ENCODE results near the gene F11R. TPM values are rescaled to one million over a fixed set of nuclear protein-coding genes. Genes with fewer than 3 reads are reported as not detected.

Gene F11R
- total and polyA plus RNA-seq, 10 of the 15 experiments (the other 5 are each of a cell fraction or from before 2014, with no cell fraction given) = 15.3 to 80.9 (median 24.3) TPM

DNA sequence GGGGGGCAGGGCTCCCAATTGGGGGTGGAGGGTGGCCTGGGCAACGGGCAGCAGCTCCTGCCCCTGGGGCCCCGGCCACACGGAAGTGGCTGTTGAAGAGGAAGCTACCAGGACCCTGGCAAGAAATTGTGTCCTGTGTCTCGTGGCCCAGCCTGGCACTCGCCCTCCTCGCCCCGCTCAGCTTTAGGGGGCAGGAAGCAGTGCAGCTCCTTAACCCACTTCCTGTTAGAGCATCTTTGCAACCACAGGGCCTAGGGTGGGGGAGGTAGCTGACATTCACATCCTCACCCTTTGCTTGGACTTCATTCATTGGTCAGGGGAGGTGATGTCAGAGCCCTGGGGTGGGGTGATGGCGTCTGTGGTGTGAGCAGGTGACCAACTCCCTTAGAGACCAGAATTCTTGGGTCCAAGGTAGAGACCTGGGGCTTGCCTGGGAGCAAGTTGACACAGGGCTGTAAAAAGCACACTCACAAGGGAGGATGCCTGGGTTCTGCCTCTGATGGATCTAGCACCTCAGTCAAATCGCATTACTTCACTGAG is 48.8 kb upstream of the F11R start, which contains the start of gene ARHGAP30 (continued):
- TF ChIP-seq, protein P1, sequence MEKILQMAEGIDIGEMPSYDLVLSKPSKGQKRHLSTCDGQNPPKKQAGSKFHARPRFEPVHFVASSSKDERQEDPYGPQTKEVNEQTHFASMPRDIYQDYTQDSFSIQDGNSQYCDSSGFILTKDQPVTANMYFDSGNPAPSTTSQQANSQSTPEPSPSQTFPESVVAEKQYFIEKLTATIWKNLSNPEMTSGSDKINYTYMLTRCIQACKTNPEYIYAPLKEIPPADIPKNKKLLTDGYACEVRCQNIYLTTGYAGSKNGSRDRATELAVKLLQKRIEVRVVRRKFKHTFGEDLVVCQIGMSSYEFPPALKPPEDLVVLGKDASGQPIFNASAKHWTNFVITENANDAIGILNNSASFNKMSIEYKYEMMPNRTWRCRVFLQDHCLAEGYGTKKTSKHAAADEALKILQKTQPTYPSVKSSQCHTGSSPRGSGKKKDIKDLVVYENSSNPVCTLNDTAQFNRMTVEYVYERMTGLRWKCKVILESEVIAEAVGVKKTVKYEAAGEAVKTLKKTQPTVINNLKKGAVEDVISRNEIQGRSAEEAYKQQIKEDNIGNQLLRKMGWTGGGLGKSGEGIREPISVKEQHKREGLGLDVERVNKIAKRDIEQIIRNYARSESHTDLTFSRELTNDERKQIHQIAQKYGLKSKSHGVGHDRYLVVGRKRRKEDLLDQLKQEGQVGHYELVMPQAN (conservative IDR thresholded peaks at IDR 0.05) = peak; percentile 53; the same call in 1 of the 2 replicates
- TF ChIP-seq TCF3 (IDR thresholded peaks at IDR 0.05; ENCODE audit: borderline replicate concordance, insufficient read depth, low read depth, low read length) = peak; percentile 16; the same call in 1 of the 2 replicates
- peak; percentile 37 to 47; a peak in 2 of 3 replicates for TF ChIP-seq EGR1 (IDR thresholded peaks at IDR 0.05; ENCODE audit: borderline replicate concordance in 1 of 2, low read depth in 2 of 2, low read length in 2 of 2)
- TF ChIP-seq, protein P2, sequence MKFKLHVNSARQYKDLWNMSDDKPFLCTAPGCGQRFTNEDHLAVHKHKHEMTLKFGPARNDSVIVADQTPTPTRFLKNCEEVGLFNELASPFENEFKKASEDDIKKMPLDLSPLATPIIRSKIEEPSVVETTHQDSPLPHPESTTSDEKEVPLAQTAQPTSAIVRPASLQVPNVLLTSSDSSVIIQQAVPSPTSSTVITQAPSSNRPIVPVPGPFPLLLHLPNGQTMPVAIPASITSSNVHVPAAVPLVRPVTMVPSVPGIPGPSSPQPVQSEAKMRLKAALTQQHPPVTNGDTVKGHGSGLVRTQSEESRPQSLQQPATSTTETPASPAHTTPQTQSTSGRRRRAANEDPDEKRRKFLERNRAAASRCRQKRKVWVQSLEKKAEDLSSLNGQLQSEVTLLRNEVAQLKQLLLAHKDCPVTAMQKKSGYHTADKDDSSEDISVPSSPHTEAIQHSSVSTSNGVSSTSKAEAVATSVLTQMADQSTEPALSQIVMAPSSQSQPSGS (IDR thresholded peaks at IDR 0.05; ENCODE audit: low read length) = peak; percentile 75; the same call in 1 of the 2 replicates
- no peak for TF ChIP-seq BACH1 (IDR thresholded peaks at IDR 0.05; ENCODE audit: borderline replicate concordance)
- TF ChIP-seq, protein P3, sequence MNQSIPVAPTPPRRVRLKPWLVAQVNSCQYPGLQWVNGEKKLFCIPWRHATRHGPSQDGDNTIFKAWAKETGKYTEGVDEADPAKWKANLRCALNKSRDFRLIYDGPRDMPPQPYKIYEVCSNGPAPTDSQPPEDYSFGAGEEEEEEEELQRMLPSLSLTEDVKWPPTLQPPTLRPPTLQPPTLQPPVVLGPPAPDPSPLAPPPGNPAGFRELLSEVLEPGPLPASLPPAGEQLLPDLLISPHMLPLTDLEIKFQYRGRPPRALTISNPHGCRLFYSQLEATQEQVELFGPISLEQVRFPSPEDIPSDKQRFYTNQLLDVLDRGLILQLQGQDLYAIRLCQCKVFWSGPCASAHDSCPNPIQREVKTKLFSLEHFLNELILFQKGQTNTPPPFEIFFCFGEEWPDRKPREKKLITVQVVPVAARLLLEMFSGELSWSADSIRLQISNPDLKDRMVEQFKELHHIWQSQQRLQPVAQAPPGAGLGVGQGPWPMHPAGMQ (IDR thresholded peaks at IDR 0.05; ENCODE audit: borderline replicate concordance) = no peak
- TF ChIP-seq NBN (IDR thresholded peaks at IDR 0.05) = peak; percentile 77
- TF ChIP-seq MEF2A (IDR thresholded peaks at IDR 0.05; ENCODE audit: insufficient read depth, low read depth, low read length) = peak; percentile 57; the same call in 1 of the 2 replicates
- TF ChIP-seq DPF2 (IDR thresholded peaks at IDR 0.05) = peak; percentile 84
- TF ChIP-seq, protein P4, sequence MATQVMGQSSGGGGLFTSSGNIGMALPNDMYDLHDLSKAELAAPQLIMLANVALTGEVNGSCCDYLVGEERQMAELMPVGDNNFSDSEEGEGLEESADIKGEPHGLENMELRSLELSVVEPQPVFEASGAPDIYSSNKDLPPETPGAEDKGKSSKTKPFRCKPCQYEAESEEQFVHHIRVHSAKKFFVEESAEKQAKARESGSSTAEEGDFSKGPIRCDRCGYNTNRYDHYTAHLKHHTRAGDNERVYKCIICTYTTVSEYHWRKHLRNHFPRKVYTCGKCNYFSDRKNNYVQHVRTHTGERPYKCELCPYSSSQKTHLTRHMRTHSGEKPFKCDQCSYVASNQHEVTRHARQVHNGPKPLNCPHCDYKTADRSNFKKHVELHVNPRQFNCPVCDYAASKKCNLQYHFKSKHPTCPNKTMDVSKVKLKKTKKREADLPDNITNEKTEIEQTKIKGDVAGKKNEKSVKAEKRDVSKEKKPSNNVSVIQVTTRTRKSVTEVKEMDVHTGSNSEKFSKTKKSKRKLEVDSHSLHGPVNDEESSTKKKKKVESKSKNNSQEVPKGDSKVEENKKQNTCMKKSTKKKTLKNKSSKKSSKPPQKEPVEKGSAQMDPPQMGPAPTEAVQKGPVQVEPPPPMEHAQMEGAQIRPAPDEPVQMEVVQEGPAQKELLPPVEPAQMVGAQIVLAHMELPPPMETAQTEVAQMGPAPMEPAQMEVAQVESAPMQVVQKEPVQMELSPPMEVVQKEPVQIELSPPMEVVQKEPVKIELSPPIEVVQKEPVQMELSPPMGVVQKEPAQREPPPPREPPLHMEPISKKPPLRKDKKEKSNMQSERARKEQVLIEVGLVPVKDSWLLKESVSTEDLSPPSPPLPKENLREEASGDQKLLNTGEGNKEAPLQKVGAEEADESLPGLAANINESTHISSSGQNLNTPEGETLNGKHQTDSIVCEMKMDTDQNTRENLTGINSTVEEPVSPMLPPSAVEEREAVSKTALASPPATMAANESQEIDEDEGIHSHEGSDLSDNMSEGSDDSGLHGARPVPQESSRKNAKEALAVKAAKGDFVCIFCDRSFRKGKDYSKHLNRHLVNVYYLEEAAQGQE (IDR thresholded peaks at IDR 0.05; ENCODE audit: low read depth, low read length) = no peak
- no peak for TF ChIP-seq FOS (IDR thresholded peaks at IDR 0.05; ENCODE audit: borderline replicate concordance, extremely low read depth, insufficient read length)
- TF ChIP-seq NFYA (IDR thresholded peaks at IDR 0.05; ENCODE audit: borderline replicate concordance, low read depth, low read length) = no peak
- TF ChIP-seq CHD1 (IDR thresholded peaks at IDR 0.05; ENCODE audit: low read depth, low read length) = peak; percentile 82; the same call in 1 of the 2 replicates
- peak; percentile 73 to 86 for TF ChIP-seq BHLHE40 (IDR thresholded peaks at IDR 0.05; ENCODE audit: borderline replicate concordance in 1 of 2, low read depth in 2 of 2, low read length in 1 of 2)
- 0 out of 2 replicates have a peak, but pooled peaks have one; percentile 15 for TF ChIP-seq RB1 (IDR thresholded peaks at IDR 0.05; ENCODE audit: borderline replicate concordance)
- no peak for TF ChIP-seq NR2C2 (IDR thresholded peaks at IDR 0.05; ENCODE audit: borderline replicate concordance, control insufficient read depth, insufficient read length, low read depth)
- no peak for TF ChIP-seq BMI1 (IDR thresholded peaks at IDR 0.05; ENCODE audit: borderline replicate concordance)
- 0 out of 2 replicates have a peak, but pooled peaks have one; percentile 86 for TF ChIP-seq WRNIP1 (IDR thresholded peaks at IDR 0.05; ENCODE audit: borderline replicate concordance, low read depth, low read length)
- TF ChIP-seq ATF7 (IDR thresholded peaks at IDR 0.05; ENCODE audit: low read depth) = peak; percentile 93
- no peak for TF ChIP-seq CHD4 (IDR thresholded peaks at IDR 0.05)
- peak in 1 of 2 experiments; percentile 43; a peak in 1 of 4 replicates for TF ChIP-seq SRF (IDR thresholded peaks at IDR 0.05; ENCODE audit: low read depth in 2 of 2, low read length in 2 of 2)

Data from GM12878 (cell line).